Subcutaneous abdominal adipose tissue (tissue), 5 donors: Measurements from ENCODE around the gene RARG.
A peak's percentile ranks its signal among the peaks of the same experiment; 100 is the strongest.
"Not testable (repeated sequence)": the region's sequence is repeated elsewhere in the genome, so short reads cannot be mapped to it uniquely, and the experiment has no call there.

Experiments
- H3K27ac ChIP-seq: one replicate; pipeline ENCODE4 v1.7.0; 2013; ENCODE audit warnings: low read depth, mild to moderate bottlenecking, inconsistent platforms, low read length, moderate library complexity
- H3K27me3 ChIP-seq, 5 donors: one replicate each; pipeline ENCODE4 v1.7.0; 2013; ENCODE audit warnings: low read length in 5 of 5, inconsistent platforms in 1 of 5; ENCODE audit not compliant: control insufficient read depth in 5 of 5, insufficient read depth in 4 of 5
- H3K36me3 ChIP-seq, 5 donors: one replicate each; pipeline ENCODE4 v1.7.0; 2013; ENCODE audit warnings: low read length in 5 of 5; ENCODE audit not compliant: control insufficient read depth in 5 of 5, insufficient read depth in 5 of 5
- H3K4me1 ChIP-seq, 5 donors: one replicate each; pipeline ENCODE4 v1.7.0; 2013; ENCODE audit warnings: low read length in 5 of 5, mild to moderate bottlenecking in 3 of 5, moderate library complexity in 1 of 5; ENCODE audit not compliant: control insufficient read depth in 5 of 5, insufficient read depth in 5 of 5
- H3K4me3 ChIP-seq, 5 donors: one replicate each; pipeline ENCODE4 v1.7.0; 2013; ENCODE audit warnings: low read length in 5 of 5, low read depth in 1 of 5
- H3K9ac ChIP-seq, 5 donors: one replicate each; pipeline ENCODE4 v1.7.0; 2013; ENCODE audit warnings: low read length in 5 of 5, mild to moderate bottlenecking in 4 of 5, moderate library complexity in 3 of 5
- H3K9me3 ChIP-seq, 5 donors: one replicate each; pipeline ENCODE4 v1.7.0; 2013; ENCODE audit warnings: low read length in 5 of 5; ENCODE audit not compliant: control insufficient read depth in 5 of 5
- donor health status: healthy.
- donor health status: healthy.
- donor health status: healthy.
- donor health status: healthy.
- donor health status: healthy.

RARG gene

DNA sequence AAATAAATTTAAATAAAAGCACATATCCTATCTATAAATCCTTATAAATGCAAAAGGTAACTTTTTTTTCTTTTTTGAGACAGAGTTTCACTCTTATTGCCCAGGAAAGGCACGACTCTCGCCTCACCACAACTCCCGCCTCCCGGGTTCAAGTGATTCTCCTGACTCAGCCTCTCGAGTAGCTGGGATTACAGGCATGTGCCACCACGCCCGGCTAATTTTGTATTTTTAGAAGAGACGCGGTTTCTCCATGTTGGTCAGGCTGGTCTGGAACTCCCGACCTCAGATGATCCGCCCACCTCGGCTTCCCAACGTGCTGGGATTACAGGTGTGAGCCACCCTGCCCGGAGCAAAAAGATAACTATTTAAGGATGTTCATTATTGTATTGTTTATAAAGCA lies 53.2 kb downstream of the RARG start:
- not testable (repeated sequence) for H3K9me3 ChIP-seq, H3K27me3 ChIP-seq, H3K9ac ChIP-seq, H3K4me3 ChIP-seq
- H3K4me1 ChIP-seq = peaks cover 18 to 58% (median 41%) of the 10 kb centered on the region in 5 donors
- peaks cover 8 to 19% (median 12%) of the 10 kb centered on the region in 5 donors for H3K36me3 ChIP-seq
- peak overlapping the region; percentile 87 for H3K27ac ChIP-seq

DNA sequence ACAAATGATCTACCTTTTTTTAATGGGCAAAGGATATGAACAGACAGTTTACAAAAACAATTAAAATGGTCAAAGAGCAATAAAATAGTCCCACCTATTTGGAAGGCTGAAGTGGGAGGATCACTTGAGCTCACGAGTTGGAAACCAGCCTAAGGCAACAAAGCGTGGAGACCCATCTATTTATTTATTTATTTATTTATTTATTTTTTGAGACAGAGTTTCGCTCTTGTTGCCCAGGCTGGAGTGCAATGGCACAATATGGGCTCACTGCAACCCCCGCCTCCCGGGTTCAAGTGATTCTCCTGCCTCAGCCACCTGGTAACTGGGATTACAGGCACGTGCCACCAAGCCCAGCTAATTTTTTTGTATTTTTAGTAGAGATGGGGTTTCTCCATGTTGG lies 54.6 kb downstream of the RARG start:
- not testable (repeated sequence) for H3K4me3 ChIP-seq, H3K27me3 ChIP-seq, H3K27ac ChIP-seq, H3K9me3 ChIP-seq
- Histone ChIP-seq H3K4me1 (peaks cover 12 to 44% (median 28%) of the 10 kb centered on the region in 5 donors), H3K36me3 (peaks cover 2 to 12% (median 7%) of the 10 kb centered on the region in 5 donors), H3K9ac (peak overlapping the region in 1 of 5 donors; percentile 24)

- Histone ChIP-seq H3K27me3 (no peaks in the 10 kb centered on the region), H3K36me3 (peaks cover 0 to 12% (median 8%) of the 10 kb centered on the region in 5 donors), H3K9ac (peak overlapping the region in 1 of 5 donors; percentile 24), H3K9me3 (no peaks in the 10 kb centered on the region), H3K4me1 (peaks cover 9 to 43% (median 21%) of the 10 kb centered on the region in 5 donors), H3K27ac (no peak overlapping the region), H3K4me3 (no peak overlapping the region)
Measured at GRCh38 chr12:53176750-53177149, 55.3 kb downstream of the RARG start.

DNA sequence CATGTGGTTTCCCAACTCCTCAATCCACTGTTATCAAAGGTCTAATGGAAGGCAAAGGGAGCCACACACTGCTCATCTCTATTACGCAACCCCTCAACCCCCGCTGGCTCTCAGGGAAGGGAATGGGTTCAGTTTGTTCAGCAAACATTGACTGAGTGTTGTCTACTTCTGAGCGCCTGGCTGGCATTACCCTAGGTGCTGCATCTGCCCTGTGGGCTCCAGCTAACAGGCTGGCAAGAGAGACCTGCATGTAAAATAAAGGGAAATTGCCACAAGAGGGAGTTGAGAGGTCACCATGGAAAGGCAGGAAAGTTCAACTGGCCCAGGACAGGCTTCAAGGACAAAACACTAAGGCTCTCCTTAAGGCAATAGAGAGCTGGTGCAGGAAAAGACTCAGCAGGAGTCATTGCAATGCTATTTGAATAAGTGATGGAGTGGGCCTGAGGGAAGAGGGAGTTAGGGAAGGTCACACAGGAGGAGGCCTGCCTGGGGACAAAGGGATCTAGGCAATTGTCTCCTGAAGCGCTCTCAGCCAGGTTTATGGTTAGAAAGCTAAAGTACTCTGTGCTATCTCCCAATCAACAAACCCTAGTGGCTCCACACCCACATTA lies 57.0 kb downstream of the RARG start:
- Histone ChIP-seq H3K36me3 (peaks cover 0 to 29% (median 23%) of the 10 kb centered on the region in 5 donors), H3K4me3 (no peak overlapping the region), H3K4me1 (peaks cover 5 to 39% (median 11%) of the 10 kb centered on the region in 5 donors), H3K27ac (peak overlapping the region; percentile 67), H3K9ac (peak overlapping the region in 2 of 5 donors; percentile 20 to 47), H3K27me3 (no peaks in the 10 kb centered on the region), H3K9me3 (no peaks in the 10 kb centered on the region)

DNA sequence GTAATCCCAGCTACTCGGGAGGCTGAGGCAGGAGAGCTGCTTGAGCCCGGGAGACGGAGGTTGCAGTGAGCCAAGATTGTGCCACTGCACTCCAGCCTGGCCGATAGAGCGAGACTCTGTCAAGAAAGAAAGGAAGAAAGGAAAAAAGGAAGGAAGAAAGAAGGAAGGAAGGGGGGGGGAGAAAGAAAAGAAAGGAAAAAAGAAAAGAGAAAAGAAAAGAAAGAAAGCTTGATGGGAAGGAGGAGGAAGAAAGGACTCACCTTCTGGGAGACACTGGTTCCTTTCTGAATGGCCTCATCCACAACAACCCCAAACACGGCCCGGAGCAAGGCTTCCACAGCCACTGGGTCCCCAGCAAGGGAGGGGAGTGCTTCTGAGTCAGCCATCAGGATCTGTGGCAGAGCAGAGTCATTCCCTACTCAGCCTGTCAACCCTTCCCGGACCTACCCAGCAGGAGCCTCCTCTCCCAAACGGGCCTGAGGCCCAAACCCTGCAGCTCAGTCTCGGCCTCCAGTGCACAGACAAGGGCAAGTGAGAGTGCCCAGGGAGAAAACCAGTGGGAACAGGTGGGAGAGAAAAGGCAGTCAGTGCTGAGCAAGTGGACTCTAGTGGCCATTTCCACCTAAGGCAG lies 58.8 kb downstream of the RARG start:
- no peak overlapping the region for H3K9ac ChIP-seq
- no peak overlapping the region for H3K27ac ChIP-seq
- H3K36me3 ChIP-seq = peaks cover 2 to 35% (median 29%) of the 10 kb centered on the region in 5 donors
- peaks cover 3 to 28% (median 5%) of the 10 kb centered on the region in 5 donors for H3K4me1 ChIP-seq
- no peaks in the 10 kb centered on the region for H3K27me3 ChIP-seq
- no peaks in the 10 kb centered on the region for H3K9me3 ChIP-seq
- H3K4me3 ChIP-seq = no peak overlapping the region

DNA sequence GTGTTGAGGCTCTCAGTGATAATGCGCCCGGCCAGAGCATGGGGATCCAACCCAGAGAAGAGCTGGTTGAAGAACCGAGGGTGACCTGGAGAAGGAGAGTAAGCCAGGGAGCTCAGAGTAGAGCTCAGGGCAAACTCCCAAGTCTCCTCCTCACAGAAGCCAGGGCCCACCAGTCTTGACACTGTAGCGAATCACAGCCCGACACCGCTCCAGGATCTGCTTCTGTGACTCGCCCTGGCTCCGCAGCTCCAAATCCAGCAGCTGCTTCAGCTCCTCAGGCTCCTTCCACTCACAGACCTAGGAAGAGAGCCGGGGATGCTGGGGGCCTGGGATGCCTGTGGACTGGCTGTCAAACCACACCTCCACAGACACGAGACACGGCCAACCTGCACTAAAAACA lies 59.7 kb downstream of the RARG start:
- peaks cover 3 to 28% (median 5%) of the 10 kb centered on the region in 5 donors for H3K4me1 ChIP-seq
- H3K27me3 ChIP-seq = no peaks in the 10 kb centered on the region
- H3K9me3 ChIP-seq = no peaks in the 10 kb centered on the region
- peak overlapping the region in 1 of 5 donors; percentile 42 for H3K9ac ChIP-seq
- peaks cover 9 to 42% (median 37%) of the 10 kb centered on the region in 5 donors for H3K36me3 ChIP-seq
- no peak overlapping the region for H3K4me3 ChIP-seq
- no peak overlapping the region for H3K27ac ChIP-seq

- Histone ChIP-seq H3K27me3 (no peaks in the 10 kb centered on the region), H3K4me1 (peaks cover 3 to 28% (median 5%) of the 10 kb centered on the region in 5 donors), H3K36me3 (peaks cover 11 to 47% (median 42%) of the 10 kb centered on the region in 5 donors), H3K9ac (peak overlapping the region in 2 of 5 donors; percentile 13 to 42), H3K4me3 (no peak overlapping the region), H3K27ac (peak overlapping the region; percentile 23), H3K9me3 (no peaks in the 10 kb centered on the region)
Measured at GRCh38 chr12:53171725-53172329, 60.2 kb downstream of the RARG start.

DNA sequence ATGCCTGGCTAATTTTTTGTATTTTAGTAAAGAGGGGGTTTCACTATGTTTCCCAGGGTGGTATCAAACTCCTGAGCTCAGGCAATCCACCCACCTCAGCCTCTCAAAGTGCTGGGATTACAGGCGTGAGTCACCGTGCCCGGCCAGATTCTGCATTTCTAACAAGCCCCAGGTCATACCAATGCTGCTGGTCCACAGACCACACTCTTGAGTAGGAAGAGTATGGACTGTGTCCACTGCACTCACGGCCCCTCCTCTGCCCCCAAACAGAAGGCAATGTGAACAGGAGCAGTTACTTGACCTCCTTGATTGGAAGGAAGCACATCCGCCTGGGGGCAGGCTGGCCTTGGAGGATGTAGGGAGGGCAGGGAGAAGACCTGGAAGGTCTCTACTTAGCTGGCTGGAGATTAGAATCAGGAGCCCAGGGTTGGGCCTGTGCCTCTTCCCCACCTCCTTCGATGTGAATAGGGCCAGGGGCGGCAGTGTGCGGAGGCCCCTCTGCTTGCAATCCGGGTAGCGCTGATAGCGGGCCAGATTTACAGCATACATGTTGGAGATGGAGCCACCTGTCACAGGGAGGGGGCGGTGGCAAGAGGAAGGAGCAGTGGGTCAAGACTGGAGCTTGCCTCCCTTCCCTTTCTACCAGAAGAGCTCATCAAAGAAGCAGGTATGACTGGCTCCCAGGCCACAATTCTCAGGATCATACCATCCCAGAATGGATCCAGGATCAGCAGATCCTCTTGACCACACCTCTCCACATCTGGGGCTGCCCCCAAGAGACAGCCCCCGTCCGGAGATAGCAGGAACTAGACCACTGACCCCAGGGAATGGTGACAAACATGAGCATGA lies 60.9 kb downstream of the RARG start:
- H3K4me1 ChIP-seq = peaks cover 3 to 28% (median 5%) of the 10 kb centered on the region in 5 donors
- H3K27ac ChIP-seq = peak overlapping the region; percentile 23
- H3K9ac ChIP-seq = peak overlapping the region in 2 of 5 donors; percentile 13 to 42
- no peaks in the 10 kb centered on the region for H3K27me3 ChIP-seq
- H3K36me3 ChIP-seq = peaks cover 11 to 52% (median 45%) of the 10 kb centered on the region in 5 donors
- no peak overlapping the region for H3K4me3 ChIP-seq
- no peaks in the 10 kb centered on the region for H3K9me3 ChIP-seq

- H3K36me3 ChIP-seq = peaks cover 11 to 52% (median 48%) of the 10 kb centered on the region in 5 donors
- H3K9me3 ChIP-seq = no peaks in the 10 kb centered on the region
- H3K4me3 ChIP-seq = no peak overlapping the region
- H3K9ac ChIP-seq = no peak overlapping the region
- no peaks in the 10 kb centered on the region for H3K27me3 ChIP-seq
- no peak overlapping the region for H3K27ac ChIP-seq
- peaks cover 2 to 21% (median 3%) of the 10 kb centered on the region in 5 donors for H3K4me1 ChIP-seq
Measured at GRCh38 chr12:53170215-53170614, 61.8 kb downstream of the RARG start.
